ENCODE measurements around the gene PRKAG2. TPM values are rescaled to one million over a fixed set of nuclear protein-coding genes. Genes with fewer than 3 reads are reported as not detected.

Gene PRKAG2
- total and polyA plus RNA-seq, 2 of the 13 experiments (the other 11 are each of a cell fraction or from before 2014, with no cell fraction given): 0.90 to 1.3 TPM

DNA sequence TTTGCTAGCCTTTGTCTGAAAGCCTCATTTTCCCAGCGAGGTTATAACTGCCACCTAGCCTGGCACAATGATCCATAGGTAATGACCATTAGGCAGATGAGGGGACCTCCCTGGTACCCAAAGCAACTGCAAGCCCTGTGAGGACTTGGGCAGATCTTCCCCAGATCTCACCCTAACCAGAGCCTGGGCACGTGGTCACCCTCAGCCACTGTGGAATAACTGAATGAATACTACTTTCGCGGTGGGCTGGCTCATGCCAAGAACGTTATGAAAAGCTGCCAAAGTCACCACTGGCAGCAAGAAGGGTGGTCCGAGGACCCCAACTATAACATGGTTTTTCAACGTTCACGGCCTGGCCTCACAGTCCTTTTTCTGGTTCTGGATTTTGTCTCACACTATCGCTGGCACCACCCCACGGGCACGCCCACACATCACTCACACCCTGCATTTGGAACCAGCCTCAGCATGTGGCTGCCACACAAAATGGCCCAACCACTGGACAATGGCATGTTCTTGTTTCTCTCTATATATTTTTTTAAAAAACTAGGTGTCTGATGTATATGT is 3.4 kb downstream of the PRKAG2 start:
- H3K79me2 ChIP-seq (ENCODE audit: insufficient read depth, low read length): no peaks in the 10 kb centered on the region
- no peaks in the 10 kb centered on the region for H3K36me3 ChIP-seq (replicated peaks in 1 of 2; ENCODE audit: control insufficient read depth in 1 of 2, insufficient read depth in 2 of 2, low read length in 2 of 2)
- H3K27ac ChIP-seq (ENCODE audit: extremely low read length, insufficient read depth, low read length): no peak overlapping the region
- FAIRE-seq (no peak), DNase-seq (ENCODE audit: low spot score) (no peak), ATAC-seq (no peak)
- no peak overlapping the region for H3K4me2 ChIP-seq (ENCODE audit: low read depth, low read length)
- no TSS peak for BruUV-seq (replicated peaks)
- no peaks in the 10 kb centered on the region for H3K9me3 ChIP-seq (ENCODE audit: low read length)
- WGBS (ENCODE audit: low lambda C conversion rate): 48% methylated on average over 5 of the region's 11 CpGs
- H2AFZ ChIP-seq (ENCODE audit: low read length): no peak overlapping the region
- no peak for TF ChIP-seq TMF1 (CRISPR knock-in tag; IDR thresholded peaks at IDR 0.05; ENCODE audit: low read depth)
- TF ChIP-seq, protein P1, sequence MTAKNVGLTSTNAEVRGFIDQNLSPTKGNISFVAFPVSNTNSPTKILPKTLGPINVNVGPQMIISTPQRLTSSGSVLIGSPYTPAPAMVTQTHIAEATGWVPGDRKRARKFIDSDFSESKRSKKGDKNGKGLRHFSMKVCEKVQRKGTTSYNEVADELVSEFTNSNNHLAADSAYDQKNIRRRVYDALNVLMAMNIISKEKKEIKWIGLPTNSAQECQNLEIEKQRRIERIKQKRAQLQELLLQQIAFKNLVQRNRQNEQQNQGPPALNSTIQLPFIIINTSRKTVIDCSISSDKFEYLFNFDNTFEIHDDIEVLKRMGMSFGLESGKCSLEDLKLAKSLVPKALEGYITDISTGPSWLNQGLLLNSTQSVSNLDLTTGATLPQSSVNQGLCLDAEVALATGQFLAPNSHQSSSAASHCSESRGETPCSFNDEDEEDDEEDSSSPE (CRISPR knock-in tag; IDR thresholded peaks at IDR 0.05): no peak
- no peak for TF ChIP-seq RARA (CRISPR knock-in tag; IDR thresholded peaks at IDR 0.05)
- TF ChIP-seq KAT2B (IDR thresholded peaks at IDR 0.05; ENCODE audit: borderline replicate concordance, low read depth, low read length): no peak
- TF ChIP-seq SRSF1 (optimal IDR thresholded peaks at IDR 0.05; ENCODE audit: low read depth, low read length): no peak
- H3K27me3 ChIP-seq (ENCODE audit: control insufficient read depth in 1 of 2, insufficient read depth in 2 of 2, low read length in 2 of 2): peaks cover 0 to 31% of the 10 kb centered on the region in 2 experiments; a peak in 4 of 5 replicates
- in situ Hi-C loops (cut with HindIII; ENCODE audit: extremely low pct_ligation_motif_present, low pct_unique_long_range_greater_than_20kb) (no loop called here), intact Hi-C loops (cut with micrococcal nuclease; ENCODE audit: unreplicated experiment) (loop anchor here (5.0 kb wide), 1 partner anchor 59 kb away; no protein-coding TSS in a partner anchor)
- H3K9ac ChIP-seq (ENCODE audit: insufficient read depth, low read depth, low read length): no peak overlapping the region
- ChIA-PET CTCF (ENCODE audit: low intra/inter-chr PET ratio, low total read pairs) (no interaction called here), POLR2A (no interaction called here)
- no peaks in the 10 kb centered on the region for H4K20me1 ChIP-seq (ENCODE audit: insufficient read depth, low read length)
- no peak overlapping the region for H3K4me3 ChIP-seq (replicated peaks in 1 of 3; ENCODE audit: insufficient read depth in 1 of 3, low read depth in 2 of 3, low read length in 3 of 3)
- H3K4me1 ChIP-seq (ENCODE audit: insufficient read depth, low read length): peaks cover 30% of the 10 kb centered on the region

DNA sequence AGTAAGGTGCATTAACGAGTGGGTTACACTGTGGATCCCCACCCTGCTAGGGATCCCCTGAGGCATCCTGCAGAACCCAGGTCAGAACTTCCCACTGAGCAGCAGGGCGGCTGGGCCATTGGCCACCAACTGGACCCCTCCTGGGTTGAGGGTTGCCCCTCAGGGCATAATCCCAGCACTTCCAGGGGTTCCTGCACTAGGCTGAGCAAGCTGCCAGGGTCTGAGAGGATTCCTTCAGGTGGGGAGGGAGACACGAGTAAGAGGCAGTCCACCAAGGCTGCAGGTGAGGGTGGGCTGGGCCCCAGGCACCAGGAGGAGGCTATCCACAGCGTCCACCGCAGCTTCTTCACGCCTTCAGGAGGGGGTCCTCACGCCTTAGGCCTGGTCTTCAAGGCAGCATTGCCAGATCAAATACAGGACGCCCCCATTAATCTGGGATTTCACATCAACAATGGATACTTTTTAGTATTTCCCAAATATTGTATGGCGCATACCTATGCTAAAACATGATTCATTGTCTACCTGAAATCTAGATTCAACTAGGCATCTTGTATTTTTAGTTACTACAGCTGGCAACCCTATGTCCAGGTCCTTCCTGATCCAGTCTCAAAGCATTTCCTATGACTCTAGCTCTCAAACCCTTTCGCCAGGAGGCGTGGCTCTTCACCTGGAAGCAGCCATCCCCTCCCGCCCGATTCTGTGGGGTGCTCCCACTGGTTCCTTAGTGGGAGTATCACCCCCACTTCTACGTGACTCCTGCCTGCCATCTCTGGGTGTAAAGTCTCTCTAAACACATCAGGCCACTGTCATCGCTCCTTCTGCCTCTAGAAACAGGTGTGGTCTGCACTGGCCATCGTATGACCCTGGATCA is 4.1 kb downstream of the PRKAG2 start:
- intact Hi-C loops (cut with micrococcal nuclease; ENCODE audit: unreplicated experiment) (loop anchor here (5.0 kb wide), 1 partner anchor 60 kb away; no protein-coding TSS in a partner anchor), in situ Hi-C loops (cut with HindIII; ENCODE audit: extremely low pct_ligation_motif_present, low pct_unique_long_range_greater_than_20kb) (no loop called here)
- H3K36me3 ChIP-seq (replicated peaks in 1 of 2; ENCODE audit: control insufficient read depth in 1 of 2, insufficient read depth in 2 of 2, low read length in 2 of 2): no peaks in the 10 kb centered on the region
- no TSS peak for BruUV-seq (replicated peaks)
- ATAC-seq (no peak), DNase-seq (ENCODE audit: low spot score) (no peak), FAIRE-seq (no peak)
- no peaks in the 10 kb centered on the region for H4K20me1 ChIP-seq (ENCODE audit: insufficient read depth, low read length)
- H2AFZ ChIP-seq (ENCODE audit: low read length): no peak overlapping the region
- 61% methylated on average over 8 of the region's 16 CpGs for WGBS (ENCODE audit: low lambda C conversion rate)
- peaks cover 0 to 23% of the 10 kb centered on the region in 2 experiments; a peak in 4 of 5 replicates for H3K27me3 ChIP-seq (ENCODE audit: control insufficient read depth in 1 of 2, insufficient read depth in 2 of 2, low read length in 2 of 2)
- no peak overlapping the region for H3K27ac ChIP-seq (ENCODE audit: extremely low read length, insufficient read depth, low read length)
- ChIA-PET CTCF (ENCODE audit: low intra/inter-chr PET ratio, low total read pairs) (no interaction called here), POLR2A (no interaction called here)
- no peak overlapping the region for H3K9ac ChIP-seq (ENCODE audit: insufficient read depth, low read depth, low read length)
- H3K4me1 ChIP-seq (ENCODE audit: insufficient read depth, low read length): peaks cover 30% of the 10 kb centered on the region
- TF ChIP-seq RELA (CRISPR knock-in tag; IDR thresholded peaks at IDR 0.05) (no peak), KLF12 (CRISPR knock-in tag; IDR thresholded peaks at IDR 0.05; ENCODE audit: borderline replicate concordance) (no peak)
- no peak overlapping the region for H3K4me2 ChIP-seq (ENCODE audit: low read depth, low read length)
- no peaks in the 10 kb centered on the region for H3K9me3 ChIP-seq (ENCODE audit: low read length)
- no peaks in the 10 kb centered on the region for H3K79me2 ChIP-seq (ENCODE audit: insufficient read depth, low read length)
- H3K4me3 ChIP-seq (replicated peaks in 1 of 3; ENCODE audit: insufficient read depth in 1 of 3, low read depth in 2 of 3, low read length in 3 of 3): no peak overlapping the region
